K562 (cell line): ENCODE results near the gene HS3ST5. TPM values are rescaled to one million over a fixed set of nuclear protein-coding genes. Genes with fewer than 3 reads are reported as not detected.

Experiments
- ARID1B ChIP-seq: fragments of 450-650 bp; IDR thresholded peaks from 2 replicates; pipeline ENCODE4 v1.6.1; 2016; ENCODE audit warnings: antibody characterized with exemption, mild to moderate bottlenecking, inconsistent platforms
- ZNF561 ChIP-seq: fragments of 450-650 bp; formaldehyde crosslinking; conservative IDR thresholded peaks from 2 replicates; pipeline ENCODE4 v1.4.0; 2020; ENCODE audit warnings: mild to moderate bottlenecking, moderate library complexity
- polyA plus RNA-seq, 8 experiments: library from polyadenylated mRNA; depleted of rRNA in 4 of 8; stranded (reverse) in 5 of 8; unstranded in 3 of 8; fragments of >200 nt; fragmentation: Nextera tagmentation in 2 of 8; fragmentation: Illumina TruSeq in 1 of 8; extraction: Ambion mirVana in 2 of 8; extraction: Trizol in 1 of 8; gene quantifications; 2 replicates each; pipeline versions ENCODE4 v1.2.1 to v1.2.3, GENCODE V29; 2011 to 2014; ENCODE audit warnings: inconsistent platforms in 1 of 8, missing spikeins in 1 of 8
- total RNA-seq, 7 experiments: library from RNA; depleted of rRNA in 6 of 7; stranded (reverse); fragments of >200 nt in 6 of 7; fragmentation: Illumina TruSeq in 2 of 7; extraction: Trizol in 2 of 7; gene quantifications; 2 replicates each; pipeline versions ENCODE4 v1.2.1 to v1.2.3, GENCODE V29; 2011 to 2021; ENCODE audit warnings: low replicate concordance in 1 of 7
- TF ChIP-seq, protein P1 (sequence below): fragments of 200-600 bp; sonication (generic); IDR thresholded peaks from one replicate; pipeline ENCODE4 v1.6.1; 2012; ENCODE audit warnings: mild to moderate bottlenecking, low read depth, low read length, inconsistent platforms
- TF ChIP-seq, protein P2 (sequence below): sonication (generic); formaldehyde crosslinking; IDR thresholded peaks from 2 replicates; pipeline ENCODE4 v1.8.0; 2023; ENCODE audit warnings: mild to moderate bottlenecking, missing genetic modification reagents

Gene HS3ST5
- total and polyA plus RNA-seq, 9 of the 15 experiments (the other 6 are each of a cell fraction or from before 2014, with no cell fraction given), result not detected

DNA sequence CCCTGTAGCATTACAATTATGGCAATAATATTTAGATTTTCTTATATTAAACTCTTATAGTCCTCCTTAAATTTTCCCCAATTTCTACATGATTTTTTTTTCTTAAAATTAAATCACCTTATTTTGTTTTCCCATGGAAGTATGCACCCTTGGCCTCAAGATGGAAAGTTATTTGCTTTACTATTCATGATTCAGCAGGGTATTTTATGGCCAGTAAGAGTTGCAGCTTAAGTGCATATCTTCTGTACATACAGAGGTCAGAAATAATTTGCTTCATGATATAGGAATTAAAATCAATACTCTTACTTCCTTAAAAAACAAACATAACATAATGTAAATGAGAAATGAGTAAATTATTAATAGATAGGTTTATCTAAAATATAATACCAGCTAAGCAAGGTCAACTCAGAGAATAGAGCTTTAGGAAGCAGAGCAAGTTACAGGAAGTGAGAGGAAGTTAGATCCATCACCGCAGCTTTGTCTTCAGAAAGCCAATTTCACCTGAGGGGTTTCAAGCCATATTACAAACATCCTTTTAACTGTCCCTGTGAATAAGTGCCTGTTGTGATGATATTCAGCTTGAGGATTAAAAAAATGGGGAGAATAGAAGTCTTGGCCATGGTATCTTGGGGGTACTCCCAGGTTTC lies 24.6 kb upstream of the HS3ST5 start (continued):
- TF ChIP-seq, protein P1, sequence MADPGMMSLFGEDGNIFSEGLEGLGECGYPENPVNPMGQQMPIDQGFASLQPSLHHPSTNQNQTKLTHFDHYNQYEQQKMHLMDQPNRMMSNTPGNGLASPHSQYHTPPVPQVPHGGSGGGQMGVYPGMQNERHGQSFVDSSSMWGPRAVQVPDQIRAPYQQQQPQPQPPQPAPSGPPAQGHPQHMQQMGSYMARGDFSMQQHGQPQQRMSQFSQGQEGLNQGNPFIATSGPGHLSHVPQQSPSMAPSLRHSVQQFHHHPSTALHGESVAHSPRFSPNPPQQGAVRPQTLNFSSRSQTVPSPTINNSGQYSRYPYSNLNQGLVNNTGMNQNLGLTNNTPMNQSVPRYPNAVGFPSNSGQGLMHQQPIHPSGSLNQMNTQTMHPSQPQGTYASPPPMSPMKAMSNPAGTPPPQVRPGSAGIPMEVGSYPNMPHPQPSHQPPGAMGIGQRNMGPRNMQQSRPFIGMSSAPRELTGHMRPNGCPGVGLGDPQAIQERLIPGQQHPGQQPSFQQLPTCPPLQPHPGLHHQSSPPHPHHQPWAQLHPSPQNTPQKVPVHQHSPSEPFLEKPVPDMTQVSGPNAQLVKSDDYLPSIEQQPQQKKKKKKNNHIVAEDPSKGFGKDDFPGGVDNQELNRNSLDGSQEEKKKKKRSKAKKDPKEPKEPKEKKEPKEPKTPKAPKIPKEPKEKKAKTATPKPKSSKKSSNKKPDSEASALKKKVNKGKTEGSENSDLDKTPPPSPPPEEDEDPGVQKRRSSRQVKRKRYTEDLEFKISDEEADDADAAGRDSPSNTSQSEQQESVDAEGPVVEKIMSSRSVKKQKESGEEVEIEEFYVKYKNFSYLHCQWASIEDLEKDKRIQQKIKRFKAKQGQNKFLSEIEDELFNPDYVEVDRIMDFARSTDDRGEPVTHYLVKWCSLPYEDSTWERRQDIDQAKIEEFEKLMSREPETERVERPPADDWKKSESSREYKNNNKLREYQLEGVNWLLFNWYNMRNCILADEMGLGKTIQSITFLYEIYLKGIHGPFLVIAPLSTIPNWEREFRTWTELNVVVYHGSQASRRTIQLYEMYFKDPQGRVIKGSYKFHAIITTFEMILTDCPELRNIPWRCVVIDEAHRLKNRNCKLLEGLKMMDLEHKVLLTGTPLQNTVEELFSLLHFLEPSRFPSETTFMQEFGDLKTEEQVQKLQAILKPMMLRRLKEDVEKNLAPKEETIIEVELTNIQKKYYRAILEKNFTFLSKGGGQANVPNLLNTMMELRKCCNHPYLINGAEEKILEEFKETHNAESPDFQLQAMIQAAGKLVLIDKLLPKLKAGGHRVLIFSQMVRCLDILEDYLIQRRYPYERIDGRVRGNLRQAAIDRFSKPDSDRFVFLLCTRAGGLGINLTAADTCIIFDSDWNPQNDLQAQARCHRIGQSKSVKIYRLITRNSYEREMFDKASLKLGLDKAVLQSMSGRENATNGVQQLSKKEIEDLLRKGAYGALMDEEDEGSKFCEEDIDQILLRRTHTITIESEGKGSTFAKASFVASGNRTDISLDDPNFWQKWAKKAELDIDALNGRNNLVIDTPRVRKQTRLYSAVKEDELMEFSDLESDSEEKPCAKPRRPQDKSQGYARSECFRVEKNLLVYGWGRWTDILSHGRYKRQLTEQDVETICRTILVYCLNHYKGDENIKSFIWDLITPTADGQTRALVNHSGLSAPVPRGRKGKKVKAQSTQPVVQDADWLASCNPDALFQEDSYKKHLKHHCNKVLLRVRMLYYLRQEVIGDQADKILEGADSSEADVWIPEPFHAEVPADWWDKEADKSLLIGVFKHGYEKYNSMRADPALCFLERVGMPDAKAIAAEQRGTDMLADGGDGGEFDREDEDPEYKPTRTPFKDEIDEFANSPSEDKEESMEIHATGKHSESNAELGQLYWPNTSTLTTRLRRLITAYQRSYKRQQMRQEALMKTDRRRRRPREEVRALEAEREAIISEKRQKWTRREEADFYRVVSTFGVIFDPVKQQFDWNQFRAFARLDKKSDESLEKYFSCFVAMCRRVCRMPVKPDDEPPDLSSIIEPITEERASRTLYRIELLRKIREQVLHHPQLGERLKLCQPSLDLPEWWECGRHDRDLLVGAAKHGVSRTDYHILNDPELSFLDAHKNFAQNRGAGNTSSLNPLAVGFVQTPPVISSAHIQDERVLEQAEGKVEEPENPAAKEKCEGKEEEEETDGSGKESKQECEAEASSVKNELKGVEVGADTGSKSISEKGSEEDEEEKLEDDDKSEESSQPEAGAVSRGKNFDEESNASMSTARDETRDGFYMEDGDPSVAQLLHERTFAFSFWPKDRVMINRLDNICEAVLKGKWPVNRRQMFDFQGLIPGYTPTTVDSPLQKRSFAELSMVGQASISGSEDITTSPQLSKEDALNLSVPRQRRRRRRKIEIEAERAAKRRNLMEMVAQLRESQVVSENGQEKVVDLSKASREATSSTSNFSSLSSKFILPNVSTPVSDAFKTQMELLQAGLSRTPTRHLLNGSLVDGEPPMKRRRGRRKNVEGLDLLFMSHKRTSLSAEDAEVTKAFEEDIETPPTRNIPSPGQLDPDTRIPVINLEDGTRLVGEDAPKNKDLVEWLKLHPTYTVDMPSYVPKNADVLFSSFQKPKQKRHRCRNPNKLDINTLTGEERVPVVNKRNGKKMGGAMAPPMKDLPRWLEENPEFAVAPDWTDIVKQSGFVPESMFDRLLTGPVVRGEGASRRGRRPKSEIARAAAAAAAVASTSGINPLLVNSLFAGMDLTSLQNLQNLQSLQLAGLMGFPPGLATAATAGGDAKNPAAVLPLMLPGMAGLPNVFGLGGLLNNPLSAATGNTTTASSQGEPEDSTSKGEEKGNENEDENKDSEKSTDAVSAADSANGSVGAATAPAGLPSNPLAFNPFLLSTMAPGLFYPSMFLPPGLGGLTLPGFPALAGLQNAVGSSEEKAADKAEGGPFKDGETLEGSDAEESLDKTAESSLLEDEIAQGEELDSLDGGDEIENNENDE, result no peak
- TF ChIP-seq ZNF561 (CRISPR knock-in tag) (no peak), ARID1B (no peak)
- TF ChIP-seq, protein P2, sequence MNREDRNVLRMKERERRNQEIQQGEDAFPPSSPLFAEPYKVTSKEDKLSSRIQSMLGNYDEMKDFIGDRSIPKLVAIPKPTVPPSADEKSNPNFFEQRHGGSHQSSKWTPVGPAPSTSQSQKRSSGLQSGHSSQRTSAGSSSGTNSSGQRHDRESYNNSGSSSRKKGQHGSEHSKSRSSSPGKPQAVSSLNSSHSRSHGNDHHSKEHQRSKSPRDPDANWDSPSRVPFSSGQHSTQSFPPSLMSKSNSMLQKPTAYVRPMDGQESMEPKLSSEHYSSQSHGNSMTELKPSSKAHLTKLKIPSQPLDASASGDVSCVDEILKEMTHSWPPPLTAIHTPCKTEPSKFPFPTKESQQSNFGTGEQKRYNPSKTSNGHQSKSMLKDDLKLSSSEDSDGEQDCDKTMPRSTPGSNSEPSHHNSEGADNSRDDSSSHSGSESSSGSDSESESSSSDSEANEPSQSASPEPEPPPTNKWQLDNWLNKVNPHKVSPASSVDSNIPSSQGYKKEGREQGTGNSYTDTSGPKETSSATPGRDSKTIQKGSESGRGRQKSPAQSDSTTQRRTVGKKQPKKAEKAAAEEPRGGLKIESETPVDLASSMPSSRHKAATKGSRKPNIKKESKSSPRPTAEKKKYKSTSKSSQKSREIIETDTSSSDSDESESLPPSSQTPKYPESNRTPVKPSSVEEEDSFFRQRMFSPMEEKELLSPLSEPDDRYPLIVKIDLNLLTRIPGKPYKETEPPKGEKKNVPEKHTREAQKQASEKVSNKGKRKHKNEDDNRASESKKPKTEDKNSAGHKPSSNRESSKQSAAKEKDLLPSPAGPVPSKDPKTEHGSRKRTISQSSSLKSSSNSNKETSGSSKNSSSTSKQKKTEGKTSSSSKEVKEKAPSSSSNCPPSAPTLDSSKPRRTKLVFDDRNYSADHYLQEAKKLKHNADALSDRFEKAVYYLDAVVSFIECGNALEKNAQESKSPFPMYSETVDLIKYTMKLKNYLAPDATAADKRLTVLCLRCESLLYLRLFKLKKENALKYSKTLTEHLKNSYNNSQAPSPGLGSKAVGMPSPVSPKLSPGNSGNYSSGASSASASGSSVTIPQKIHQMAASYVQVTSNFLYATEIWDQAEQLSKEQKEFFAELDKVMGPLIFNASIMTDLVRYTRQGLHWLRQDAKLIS (CRISPR knock-in tag), result no peak
- TF ChIP-seq, all 486 proteins: peak for 0
